Measurements from ENCODE around the gene KIAA1671.

KIAA1671 gene

DNA sequence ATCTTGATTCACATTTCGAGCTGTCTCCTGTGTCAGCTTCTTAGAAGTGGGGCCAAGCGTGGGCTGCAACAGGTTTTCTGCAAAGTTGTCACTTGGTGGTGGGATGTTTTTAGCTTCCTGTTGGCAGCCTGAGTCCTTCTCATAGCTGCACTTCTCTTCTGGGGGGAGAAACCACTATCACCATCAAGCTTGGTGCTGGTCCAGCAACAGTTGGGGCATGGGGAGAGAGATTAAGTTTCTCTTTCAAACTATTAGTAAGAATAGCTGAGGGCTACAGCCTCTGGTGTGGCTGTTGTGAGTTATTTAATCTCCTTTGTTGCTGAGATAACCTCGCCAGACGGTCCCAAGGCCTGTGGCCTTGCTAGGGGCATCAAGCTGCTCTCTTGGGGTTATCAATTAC is 123.8 kb downstream of the KIAA1671 start:
- TF ChIP-seq EZH2phosphoT487 (conservative IDR thresholded peaks at IDR 0.05; ENCODE audit: low read length) = no peak
- TF ChIP-seq, protein P1, sequence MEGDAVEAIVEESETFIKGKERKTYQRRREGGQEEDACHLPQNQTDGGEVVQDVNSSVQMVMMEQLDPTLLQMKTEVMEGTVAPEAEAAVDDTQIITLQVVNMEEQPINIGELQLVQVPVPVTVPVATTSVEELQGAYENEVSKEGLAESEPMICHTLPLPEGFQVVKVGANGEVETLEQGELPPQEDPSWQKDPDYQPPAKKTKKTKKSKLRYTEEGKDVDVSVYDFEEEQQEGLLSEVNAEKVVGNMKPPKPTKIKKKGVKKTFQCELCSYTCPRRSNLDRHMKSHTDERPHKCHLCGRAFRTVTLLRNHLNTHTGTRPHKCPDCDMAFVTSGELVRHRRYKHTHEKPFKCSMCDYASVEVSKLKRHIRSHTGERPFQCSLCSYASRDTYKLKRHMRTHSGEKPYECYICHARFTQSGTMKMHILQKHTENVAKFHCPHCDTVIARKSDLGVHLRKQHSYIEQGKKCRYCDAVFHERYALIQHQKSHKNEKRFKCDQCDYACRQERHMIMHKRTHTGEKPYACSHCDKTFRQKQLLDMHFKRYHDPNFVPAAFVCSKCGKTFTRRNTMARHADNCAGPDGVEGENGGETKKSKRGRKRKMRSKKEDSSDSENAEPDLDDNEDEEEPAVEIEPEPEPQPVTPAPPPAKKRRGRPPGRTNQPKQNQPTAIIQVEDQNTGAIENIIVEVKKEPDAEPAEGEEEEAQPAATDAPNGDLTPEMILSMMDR (IDR thresholded peaks at IDR 0.05; ENCODE audit: insufficient read depth, low read length, poor library complexity, severe bottlenecking) = no peak
- no peaks in the 10 kb centered on the region for H3K27me3 ChIP-seq (ENCODE audit: low read length)
- H3K36me3 ChIP-seq (ENCODE audit: low read length) = no peaks in the 10 kb centered on the region
- no peak overlapping the region for H3K4me3 ChIP-seq (ENCODE audit: insufficient read depth, low read length, poor library complexity, severe bottlenecking)
- H3K9me2 ChIP-seq (replicated peaks; ENCODE audit: insufficient read depth, low read length) = no peaks in the 10 kb centered on the region
- H3K9me3 ChIP-seq (ENCODE audit: insufficient read depth, low read length) = no peaks in the 10 kb centered on the region
- no peak overlapping the region for H3K9ac ChIP-seq (ENCODE audit: low read length)
- no peaks in the 10 kb centered on the region for H3K79me2 ChIP-seq (ENCODE audit: insufficient read depth, low read length)
- no peaks in the 10 kb centered on the region for H4K20me1 ChIP-seq (ENCODE audit: low read depth, low read length)
- no peak overlapping the region for H2AFZ ChIP-seq (ENCODE audit: low read depth, low read length, severe bottlenecking)
- H3K27ac ChIP-seq (ENCODE audit: low read depth, low read length) = no peak overlapping the region
- H3F3A ChIP-seq (ENCODE audit: insufficient read depth) = no peaks in the 10 kb centered on the region
- no peak overlapping the region for H3K4me2 ChIP-seq (ENCODE audit: low read depth, low read length, poor library complexity, severe bottlenecking)

DNA sequence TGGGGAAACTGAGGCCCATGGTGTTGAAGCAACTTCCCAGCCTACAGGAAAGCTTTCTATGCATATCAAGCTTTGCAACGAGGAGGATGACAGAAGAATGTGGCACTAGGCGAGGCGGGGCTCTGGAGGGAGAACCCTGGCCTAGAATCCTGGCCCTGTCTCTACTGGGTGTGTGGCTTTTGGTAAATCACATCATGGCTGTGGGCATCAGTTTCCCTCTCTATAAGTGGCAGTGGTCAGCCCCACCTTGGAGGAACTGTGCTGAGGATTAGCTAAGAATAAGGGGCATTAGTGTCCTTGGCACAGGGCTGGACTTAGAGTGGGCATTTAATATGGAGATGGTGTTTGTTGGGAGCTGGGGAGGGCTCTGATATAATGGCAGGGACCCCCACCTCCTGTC is 124.5 kb downstream of the KIAA1671 start:
- no peaks in the 10 kb centered on the region for H3K36me3 ChIP-seq (ENCODE audit: low read length)
- no peaks in the 10 kb centered on the region for H3F3A ChIP-seq (ENCODE audit: insufficient read depth)
- no peaks in the 10 kb centered on the region for H3K9me2 ChIP-seq (replicated peaks; ENCODE audit: insufficient read depth, low read length)
- H3K9ac ChIP-seq (ENCODE audit: low read length) = no peak overlapping the region
- H3K79me2 ChIP-seq (ENCODE audit: insufficient read depth, low read length) = no peaks in the 10 kb centered on the region
- H2AFZ ChIP-seq (ENCODE audit: low read depth, low read length, severe bottlenecking) = no peak overlapping the region
- H3K9me3 ChIP-seq (ENCODE audit: insufficient read depth, low read length) = no peaks in the 10 kb centered on the region
- H3K4me3 ChIP-seq (ENCODE audit: insufficient read depth, low read length, poor library complexity, severe bottlenecking) = no peak overlapping the region
- no peak overlapping the region for H3K27ac ChIP-seq (ENCODE audit: low read depth, low read length)
- H3K4me2 ChIP-seq (ENCODE audit: low read depth, low read length, poor library complexity, severe bottlenecking) = no peak overlapping the region
- no peaks in the 10 kb centered on the region for H3K27me3 ChIP-seq (ENCODE audit: low read length)
- TF ChIP-seq, protein P1 (IDR thresholded peaks at IDR 0.05; ENCODE audit: insufficient read depth, low read length, poor library complexity, severe bottlenecking) = no peak
- TF ChIP-seq EZH2phosphoT487 (conservative IDR thresholded peaks at IDR 0.05; ENCODE audit: low read length) = no peak
- H4K20me1 ChIP-seq (ENCODE audit: low read depth, low read length) = no peaks in the 10 kb centered on the region

DNA sequence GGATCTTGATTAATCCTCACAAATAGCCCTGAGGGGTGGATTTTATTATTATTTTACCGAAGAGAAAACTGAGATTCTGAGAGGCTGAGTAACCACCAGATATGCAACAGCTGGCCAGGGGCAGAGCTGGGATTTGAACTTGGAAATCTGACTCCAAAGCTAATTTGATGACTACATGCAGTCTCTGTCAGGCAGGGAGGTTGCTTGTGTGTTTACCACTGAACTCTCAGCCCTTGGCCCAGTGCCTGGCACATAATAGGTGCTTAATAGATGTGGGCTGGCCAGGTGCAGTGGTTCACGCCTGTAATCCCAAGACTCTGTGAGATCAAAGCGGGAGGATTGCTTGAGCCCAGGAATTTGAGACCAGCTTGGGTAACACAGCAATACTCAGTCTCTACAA is 125.4 kb downstream of the KIAA1671 start:
- Histone ChIP-seq H3K4me2 (ENCODE audit: low read depth, low read length, poor library complexity, severe bottlenecking) (no peak overlapping the region), H3K79me2 (ENCODE audit: insufficient read depth, low read length) (no peaks in the 10 kb centered on the region), H3F3A (ENCODE audit: insufficient read depth) (no peaks in the 10 kb centered on the region), H3K9ac (ENCODE audit: low read length) (no peak overlapping the region), H3K36me3 (ENCODE audit: low read length) (no peaks in the 10 kb centered on the region), H3K27me3 (ENCODE audit: low read length) (no peaks in the 10 kb centered on the region), H2AFZ (ENCODE audit: low read depth, low read length, severe bottlenecking) (no peak overlapping the region), H4K20me1 (ENCODE audit: low read depth, low read length) (no peaks in the 10 kb centered on the region), H3K27ac (ENCODE audit: low read depth, low read length) (no peak overlapping the region), H3K4me3 (ENCODE audit: insufficient read depth, low read length, poor library complexity, severe bottlenecking) (no peak overlapping the region), H3K9me3 (ENCODE audit: insufficient read depth, low read length) (no peaks in the 10 kb centered on the region), H3K9me2 (replicated peaks; ENCODE audit: insufficient read depth, low read length) (no peaks in the 10 kb centered on the region)
- TF ChIP-seq, protein P1 (IDR thresholded peaks at IDR 0.05; ENCODE audit: insufficient read depth, low read length, poor library complexity, severe bottlenecking) = no peak
- no peak for TF ChIP-seq EZH2phosphoT487 (conservative IDR thresholded peaks at IDR 0.05; ENCODE audit: low read length)

Measured in SU-DHL-6 (cell line).